Activated CD8-positive, alpha-beta T cell treated with anti-CD3 and anti-CD28 coated beads for 36 hours (primary cell): ENCODE data around the gene SEC16B. TPM values are rescaled to one million over a fixed set of nuclear protein-coding genes. Genes with fewer than 3 reads are reported as not detected.

ENCODE experiments used
- ATAC-seq: fragments of 200-7000 bp; cut with Tn5 transposase; one replicate; pipeline ENCODE4 v1.10.0; 2021; ENCODE audit warnings: mild to moderate bottlenecking, moderate library complexity
- CTCF ChIA-PET: fragments of 350-600 bp; sonication (Branson Sonifier 250); formaldehyde crosslinking; loops from one replicate; lab custom pipeline; 2021; ENCODE audit warnings: antibody characterized with exemption; lab: Charles Lee
- POLR2A ChIA-PET: fragments of 350-600 bp; sonication (Branson Sonifier 250); formaldehyde crosslinking; loops from one replicate; lab custom pipeline; 2021; ENCODE audit warnings: antibody characterized with exemption; lab: Charles Lee
- DNase-seq: peaks from one replicate; pipeline ENCODE4 v3.0.0-alpha.2; 2020
- H3K27ac Mint-ChIP-seq: one replicate; pipeline ENCODE4 v1.8.0; 2021; ENCODE audit warnings: mild to moderate bottlenecking, mixed read lengths
- H3K27me3 Mint-ChIP-seq: one replicate; pipeline ENCODE4 v1.8.0; 2021; ENCODE audit warnings: mixed read lengths
- H3K36me3 Mint-ChIP-seq: one replicate; pipeline ENCODE4 v1.8.0; 2021; ENCODE audit warnings: low read depth, mixed read lengths
- H3K4me1 Mint-ChIP-seq: one replicate; pipeline ENCODE4 v1.8.0; 2021; ENCODE audit warnings: low read depth, mixed read lengths
- H3K4me3 Mint-ChIP-seq: one replicate; pipeline ENCODE4 v1.8.0; 2021; ENCODE audit warnings: mild to moderate bottlenecking, moderate library complexity, mixed read lengths
- H3K9me3 Mint-ChIP-seq: one replicate; pipeline ENCODE4 v1.8.0; 2021; ENCODE audit warnings: mixed read lengths
- intact Hi-C: fragments of 100-400 bp; cut with micrococcal nuclease; formaldehyde crosslinking; loops from one replicate; pipeline ENCODE4 v1.10.0; 2022
- total RNA-seq, 2 experiments: library from RNA; stranded (reverse); gene quantifications; one replicate each; pipeline ENCODE4 v1.2.3, GENCODE V29; 2021
- TF ChIP-seq, protein P1 (sequence below): fragments of 200-600 bp; IDR thresholded peaks from one replicate; pipeline ENCODE4 v1.8.0; 2022; ENCODE audit warnings: antibody characterized with exemption, mild to moderate bottlenecking

The SEC16B gene
- total RNA-seq, 2 experiments from 2014 or later: not detected

DNA sequence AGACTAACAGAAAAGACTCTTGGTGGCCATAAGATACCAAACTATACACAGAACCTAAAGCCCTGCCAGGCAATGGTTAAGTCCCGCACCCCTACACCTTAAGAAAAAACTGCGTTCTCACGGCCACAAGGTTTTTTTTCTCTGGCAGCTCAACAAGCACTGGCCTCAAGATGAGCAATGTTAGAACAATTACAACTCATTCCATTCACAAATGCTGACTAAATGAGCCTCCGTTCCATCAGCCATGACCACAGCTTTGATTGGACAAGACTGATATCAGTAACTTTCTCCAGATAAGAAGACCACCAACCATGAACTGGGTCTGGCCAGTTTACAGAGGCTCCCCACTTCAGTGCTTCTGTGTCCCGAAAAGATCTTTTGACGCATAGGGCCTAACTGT, 31.9 kb downstream of the SEC16B start:
- H3K27me3 Mint-ChIP-seq: no peaks in the 10 kb centered on the region
- H3K4me3 Mint-ChIP-seq: no peak overlapping the region
- TF ChIP-seq, protein P1, sequence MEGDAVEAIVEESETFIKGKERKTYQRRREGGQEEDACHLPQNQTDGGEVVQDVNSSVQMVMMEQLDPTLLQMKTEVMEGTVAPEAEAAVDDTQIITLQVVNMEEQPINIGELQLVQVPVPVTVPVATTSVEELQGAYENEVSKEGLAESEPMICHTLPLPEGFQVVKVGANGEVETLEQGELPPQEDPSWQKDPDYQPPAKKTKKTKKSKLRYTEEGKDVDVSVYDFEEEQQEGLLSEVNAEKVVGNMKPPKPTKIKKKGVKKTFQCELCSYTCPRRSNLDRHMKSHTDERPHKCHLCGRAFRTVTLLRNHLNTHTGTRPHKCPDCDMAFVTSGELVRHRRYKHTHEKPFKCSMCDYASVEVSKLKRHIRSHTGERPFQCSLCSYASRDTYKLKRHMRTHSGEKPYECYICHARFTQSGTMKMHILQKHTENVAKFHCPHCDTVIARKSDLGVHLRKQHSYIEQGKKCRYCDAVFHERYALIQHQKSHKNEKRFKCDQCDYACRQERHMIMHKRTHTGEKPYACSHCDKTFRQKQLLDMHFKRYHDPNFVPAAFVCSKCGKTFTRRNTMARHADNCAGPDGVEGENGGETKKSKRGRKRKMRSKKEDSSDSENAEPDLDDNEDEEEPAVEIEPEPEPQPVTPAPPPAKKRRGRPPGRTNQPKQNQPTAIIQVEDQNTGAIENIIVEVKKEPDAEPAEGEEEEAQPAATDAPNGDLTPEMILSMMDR: no peak
- ATAC-seq: no peak
- no peak for DNase-seq
- POLR2A ChIA-PET: no interaction called here
- intact Hi-C loops: no loop called here
- H3K4me1 Mint-ChIP-seq: no peaks in the 10 kb centered on the region
- no peaks in the 10 kb centered on the region for H3K36me3 Mint-ChIP-seq
- CTCF ChIA-PET: interaction anchor here (0.5 to 1.4 kb wide), 2 partner anchors 8 to 12 kb away, joined by 3 read pairs; no protein-coding TSS in a partner anchor
- H3K27ac Mint-ChIP-seq: no peak overlapping the region
- no peaks in the 10 kb centered on the region for H3K9me3 Mint-ChIP-seq

DNA sequence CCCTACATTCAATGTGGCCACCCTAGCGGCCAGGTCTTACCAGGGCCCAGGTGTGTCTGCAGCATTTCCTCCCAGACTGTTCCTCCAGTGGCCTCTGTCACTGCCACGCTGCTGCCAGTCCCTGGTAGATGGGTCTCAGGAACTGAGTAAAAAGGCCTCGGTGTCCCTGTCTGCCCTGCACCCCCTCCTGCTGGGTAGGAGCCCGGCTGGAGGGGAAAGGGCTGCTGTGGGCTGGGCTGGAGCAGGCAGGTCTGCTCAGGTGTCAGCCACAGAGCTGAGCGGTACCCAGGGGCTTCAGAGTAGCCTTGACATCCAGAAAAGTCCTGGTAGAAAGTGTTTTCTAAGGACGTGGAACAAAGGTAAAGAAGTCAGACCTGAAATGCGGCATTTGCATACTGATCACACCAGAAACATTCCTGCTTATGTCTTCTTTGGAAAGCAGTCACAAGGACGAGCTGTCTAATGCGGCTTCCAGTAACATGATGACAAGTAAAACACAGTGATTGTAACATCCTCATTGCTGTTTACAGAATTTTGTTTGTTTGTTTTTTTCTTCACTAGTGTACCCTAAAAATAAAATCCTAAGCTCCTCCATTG, 32.6 kb downstream of the SEC16B start:
- ChIA-PET CTCF (interaction anchor here (1.3 to 1.4 kb wide), 2 partner anchors 9 to 11 kb away, joined by 3 read pairs; no protein-coding TSS in a partner anchor), POLR2A (no interaction called here)
- DNase-seq (no peak), ATAC-seq (no peak)
- Mint-ChIP-seq H3K36me3 (no peaks in the 10 kb centered on the region), H3K27ac (no peak overlapping the region), H3K27me3 (no peaks in the 10 kb centered on the region), H3K4me3 (no peak overlapping the region), H3K4me1 (no peaks in the 10 kb centered on the region), H3K9me3 (no peaks in the 10 kb centered on the region)
- intact Hi-C loops: no loop called here
- TF ChIP-seq, protein P1: no peak

DNA sequence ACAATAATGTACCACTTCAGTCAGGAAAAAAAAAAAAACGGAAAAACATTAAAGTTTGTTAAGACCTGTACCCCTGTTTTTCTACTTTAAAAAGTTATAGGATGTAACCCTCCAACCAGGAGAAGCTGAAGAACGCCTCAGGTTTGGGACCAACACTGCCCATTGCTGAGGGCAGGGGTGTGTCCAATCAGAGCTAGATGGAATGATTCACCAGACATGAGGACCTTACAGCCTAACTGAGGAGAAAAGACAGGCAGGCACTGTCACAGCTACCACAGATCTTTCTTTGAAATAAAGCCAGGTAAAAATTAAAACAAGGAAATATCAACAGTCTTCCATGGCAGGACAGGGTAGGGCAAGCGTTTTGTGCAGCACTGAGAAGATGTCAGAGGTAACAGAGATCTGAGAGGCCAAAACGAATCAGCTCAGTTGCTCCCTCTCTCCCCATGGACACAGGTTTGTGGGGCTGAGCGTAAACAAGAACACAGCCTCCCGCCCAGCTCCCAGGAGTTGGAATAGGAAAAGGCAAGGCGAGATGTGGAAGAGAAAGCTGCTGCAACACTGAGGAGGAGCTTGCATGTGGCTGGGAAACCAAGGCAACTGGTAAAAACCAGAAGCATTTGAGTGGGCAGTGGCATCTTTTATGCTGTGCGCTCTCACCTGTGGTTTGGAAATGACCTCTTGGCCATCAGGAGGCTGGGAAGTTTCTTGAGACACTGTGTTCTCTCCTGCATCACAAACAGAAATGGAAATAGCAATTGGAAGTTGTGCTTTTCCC, 34.0 kb downstream of the SEC16B start:
- DNase-seq (no peak), ATAC-seq (no peak)
- Mint-ChIP-seq H3K9me3 (no peaks in the 10 kb centered on the region), H3K36me3 (no peaks in the 10 kb centered on the region), H3K27ac (no peak overlapping the region), H3K4me1 (no peaks in the 10 kb centered on the region), H3K27me3 (no peaks in the 10 kb centered on the region), H3K4me3 (no peak overlapping the region)
- POLR2A ChIA-PET: interaction anchor here (0.6 kb wide), 1 partner anchor 20 kb away, joined by 3 read pairs; no protein-coding TSS in a partner anchor
- CTCF ChIA-PET: interaction anchor here (1.0 to 1.3 kb wide), 2 partner anchors 10 to 12 kb away, joined by 3 to 5 read pairs; no protein-coding TSS in a partner anchor
- TF ChIP-seq, protein P1: no peak
- intact Hi-C loops: no loop called here

DNA sequence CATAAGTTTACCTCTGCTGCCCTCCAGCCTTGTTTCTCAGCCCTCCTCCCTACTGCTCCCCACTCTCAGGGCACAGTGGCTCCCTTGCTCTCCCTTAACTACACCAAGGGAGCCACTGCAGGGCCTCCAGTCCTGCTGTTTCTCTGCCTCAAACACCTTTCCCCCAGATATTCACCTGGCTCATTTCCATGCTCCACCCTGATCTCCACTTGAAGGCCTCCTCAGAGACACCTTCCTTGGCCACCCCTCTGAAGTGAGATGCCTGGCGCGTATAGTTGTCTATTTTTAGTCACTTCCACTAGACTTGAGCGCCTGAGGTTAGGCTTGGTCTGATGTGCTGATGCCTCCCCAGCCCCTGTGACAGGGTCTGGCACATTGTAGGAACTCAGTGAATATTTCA, 34.9 kb downstream of the SEC16B start:
- intact Hi-C loops: no loop called here
- H3K27me3 Mint-ChIP-seq: no peaks in the 10 kb centered on the region
- ATAC-seq (no peak), DNase-seq (no peak)
- ChIA-PET POLR2A (interaction anchor here (0.6 kb wide), 1 partner anchor 21 kb away, joined by 3 read pairs; no protein-coding TSS in a partner anchor), CTCF (interaction anchor here (1.0 kb wide), 1 partner anchor 11 kb away, joined by 5 read pairs; no protein-coding TSS in a partner anchor)
- H3K4me3 Mint-ChIP-seq: no peak overlapping the region
- H3K4me1 Mint-ChIP-seq: no peaks in the 10 kb centered on the region
- H3K36me3 Mint-ChIP-seq: no peaks in the 10 kb centered on the region
- H3K9me3 Mint-ChIP-seq: no peaks in the 10 kb centered on the region
- no peak overlapping the region for H3K27ac Mint-ChIP-seq
- TF ChIP-seq, protein P1: no peak

DNA sequence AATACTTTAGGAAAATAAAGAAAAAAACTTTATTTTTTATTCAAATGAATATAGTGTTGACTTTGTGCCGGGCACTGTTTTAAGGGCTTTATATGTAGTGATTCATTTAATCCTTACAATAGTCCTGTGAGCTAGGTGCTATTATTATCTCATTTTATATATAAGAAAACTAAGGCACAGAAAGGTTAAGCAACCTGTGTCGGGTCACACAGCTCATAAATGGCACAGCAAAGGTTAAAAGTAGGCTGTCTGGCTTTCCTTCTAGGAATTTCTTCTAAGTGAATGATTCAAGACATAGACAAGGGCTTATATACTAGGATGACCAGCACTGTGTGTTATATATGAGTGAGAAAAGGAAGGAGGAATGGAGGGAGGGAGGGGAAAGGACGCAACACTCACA, 35.4 kb downstream of the SEC16B start:
- Mint-ChIP-seq H3K36me3 (no peaks in the 10 kb centered on the region), H3K9me3 (no peaks in the 10 kb centered on the region), H3K27me3 (no peaks in the 10 kb centered on the region), H3K4me3 (no peak overlapping the region), H3K27ac (no peak overlapping the region), H3K4me1 (no peaks in the 10 kb centered on the region)
- CTCF ChIA-PET: no interaction called here
- intact Hi-C loops: no loop called here
- DNase-seq (no peak), ATAC-seq (no peak)
- TF ChIP-seq, protein P1: no peak
- POLR2A ChIA-PET: no interaction called here
